ENCODE data around the gene VPS51. TPM values are rescaled to one million over a fixed set of nuclear protein-coding genes. Genes with fewer than 3 reads are reported as not detected.

Gene VPS51
- total RNA-seq, 1 experiment from 2014 or later: 89.5 TPM

- Histone ChIP-seq H3K36me3 (ENCODE audit: control insufficient read depth in 1 of 2, insufficient read depth in 2 of 2, low read length in 2 of 2) (no peaks in the 10 kb centered on the region), H3K9me2 (ENCODE audit: insufficient read depth) (no peaks in the 10 kb centered on the region), H2AFZ (ENCODE audit: low read depth, low read length, poor library complexity, severe bottlenecking) (no peak overlapping the region), H3K27me3 (ENCODE audit: insufficient read depth, low read length) (no peaks in the 10 kb centered on the region), H3K9me3 (ENCODE audit: control insufficient read depth in 1 of 2, insufficient read depth in 1 of 2, low read depth in 1 of 2, low read length in 2 of 2) (no peaks in the 10 kb centered on the region), H4K20me1 (ENCODE audit: insufficient read depth) (no peaks in the 10 kb centered on the region), H3K4me1 (ENCODE audit: control insufficient read depth in 1 of 2, insufficient read depth in 2 of 2, low read length in 2 of 2) (peaks cover 0 to 4% of the 10 kb centered on the region in 2 experiments; a peak in 1 of 4 replicates), H3K79me2 (ENCODE audit: insufficient read depth, low read length) (no peaks in the 10 kb centered on the region), H3K4me3 (replicated peaks in 1 of 2; ENCODE audit: low read depth in 1 of 2, low read length in 2 of 2) (no peak overlapping the region), H3K9ac (ENCODE audit: low read length) (no peak overlapping the region), H3K27ac (ENCODE audit: low read depth, low read length) (no peak overlapping the region), H3K4me2 (ENCODE audit: low read length) (no peak overlapping the region)
- no peak for DNase-seq (ENCODE audit: low read depth, low spot score)
- intact Hi-C loops (cut with micrococcal nuclease): no loop called here
- BruUV-seq (replicated peaks): no TSS peak
- ChIA-PET POLR2A (interaction anchor here (0.8 kb wide), 1 partner anchor 10 kb away, joined by 3 read pairs; no protein-coding TSS in a partner anchor), CTCF (no interaction called here), RAD21 (ENCODE audit: low non-redundant PET in 1 of 2, low total read pairs in 2 of 2, uncharacterized antibody in 2 of 2, unreplicated experiment in 2 of 2) (no interaction called here)
- TF ChIP-seq ELF1 (IDR thresholded peaks at IDR 0.05; ENCODE audit: borderline replicate concordance, low read depth) (no peak), YY1 (IDR thresholded peaks at IDR 0.05; ENCODE audit: extremely low read depth, insufficient replicate concordance, low read depth, low read length) (no peak), EZH2phosphoT487 (IDR thresholded peaks at IDR 0.05; ENCODE audit: borderline replicate concordance) (no peak), EGR1 (IDR thresholded peaks at IDR 0.05; ENCODE audit: low read depth) (no peak), REST (IDR thresholded peaks at IDR 0.05; ENCODE audit: low read depth) (no peak), SRF (IDR thresholded peaks at IDR 0.05; ENCODE audit: low read depth) (no peak), ZFX (IDR thresholded peaks at IDR 0.05) (no peak), POLR2A (IDR thresholded peaks at IDR 0.05; ENCODE audit: borderline replicate concordance, extremely low read depth, insufficient read depth, insufficient read length) (no peak)
- ATAC-seq: no peak
Measured at GRCh38 chr11:65055538-65055937, 40.5 kb upstream of the VPS51 start.

Data from HCT116 (cell line).